Gastroesophageal sphincter (tissue), 4 donors: ENCODE measurements around the gene NGDN. TPM values are rescaled to one million over a fixed set of nuclear protein-coding genes. Genes with fewer than 3 reads are reported as not detected.

Experiments used
- ATAC-seq: fragments of 150-250 bp; one replicate; pipeline ENCODE4 v1.9.1; 2016; ENCODE audit warnings: mild to moderate bottlenecking, moderate library complexity
- H3K27ac ChIP-seq, 4 donors: fragments of 200-600 bp; sonication (generic) in 3 of 4; 1 replicate in 3 of 4; 2 replicates in 1 of 4; pipeline ENCODE4 v1.5.1; 2016 to 2019
- H3K27me3 ChIP-seq: fragments of 200-600 bp; sonication (generic); one replicate; pipeline ENCODE4 v1.5.1; 2019
- H3K36me3 ChIP-seq, 2 donors: fragments of 200-600 bp; sonication (generic); one replicate each; pipeline ENCODE4 v1.5.1; 2019; ENCODE audit warnings: control low read depth in 1 of 2
- H3K4me1 ChIP-seq, 3 donors: fragments of 200-600 bp; sonication (generic); 1 replicate in 2 of 3; 2 replicates in 1 of 3; pipeline ENCODE4 v1.5.1; 2016 to 2019; ENCODE audit warnings: control low read depth in 2 of 3
- H3K4me3 ChIP-seq, 2 donors: fragments of 200-600 bp; sonication (generic); one replicate each; pipeline ENCODE4 v1.5.1; 2019; ENCODE audit warnings: mild to moderate bottlenecking in 1 of 2, moderate library complexity in 1 of 2
- H3K9me3 ChIP-seq, 3 donors: fragments of 200-600 bp; sonication (generic); one replicate each; pipeline ENCODE4 v1.5.1; 2017 to 2019; ENCODE audit warnings: control low read depth in 2 of 3
- EP300 ChIP-seq: sonication (generic); formaldehyde crosslinking; IDR thresholded peaks from one replicate; pipeline ENCODE4 v1.6.1; 2017; ENCODE audit warnings: antibody characterized with exemption, mild to moderate bottlenecking
- POLR2A ChIP-seq, 2 donors: fragments of 450-650 bp; IDR thresholded peaks; one replicate each; pipeline ENCODE4 v1.6.1; 2017; ENCODE audit warnings: antibody characterized with exemption in 2 of 2, mild to moderate bottlenecking in 2 of 2, moderate library complexity in 1 of 2
- POLR2AphosphoS5 ChIP-seq: sonication (generic); formaldehyde crosslinking; IDR thresholded peaks from one replicate; pipeline ENCODE4 v1.6.1; 2017; ENCODE audit warnings: antibody characterized with exemption
- WGBS, 2 donors: methylation state at CpG; one replicate each; pipeline ENCODE4 v1.1.5; 2018; ENCODE audit warnings: low coverage in 1 of 2; 5-methylcytosine and 5-hydroxymethylcytosine counted together
- total RNA-seq, 4 donors: library from RNA; depleted of rRNA; stranded (reverse); fragments of >200 nt; gene quantifications; one replicate each; pipeline ENCODE4 v1.1.0, GENCODE V29; 2016
- TF ChIP-seq, protein P1 (sequence below), 4 experiments: fragments of 200-600 bp in 2 of 4; fragments of 450-650 bp in 2 of 4; sonication (generic) in 1 of 4; IDR thresholded peaks; one replicate each; pipeline ENCODE4 v1.5.1; 2017 to 2019; ENCODE audit warnings: antibody characterized with exemption in 4 of 4, mild to moderate bottlenecking in 2 of 4, moderate library complexity in 2 of 4

Gene NGDN
- total RNA-seq, 4 donors from 2014 or later, result 22.0 to 47.1 (median 38.1) TPM

DNA sequence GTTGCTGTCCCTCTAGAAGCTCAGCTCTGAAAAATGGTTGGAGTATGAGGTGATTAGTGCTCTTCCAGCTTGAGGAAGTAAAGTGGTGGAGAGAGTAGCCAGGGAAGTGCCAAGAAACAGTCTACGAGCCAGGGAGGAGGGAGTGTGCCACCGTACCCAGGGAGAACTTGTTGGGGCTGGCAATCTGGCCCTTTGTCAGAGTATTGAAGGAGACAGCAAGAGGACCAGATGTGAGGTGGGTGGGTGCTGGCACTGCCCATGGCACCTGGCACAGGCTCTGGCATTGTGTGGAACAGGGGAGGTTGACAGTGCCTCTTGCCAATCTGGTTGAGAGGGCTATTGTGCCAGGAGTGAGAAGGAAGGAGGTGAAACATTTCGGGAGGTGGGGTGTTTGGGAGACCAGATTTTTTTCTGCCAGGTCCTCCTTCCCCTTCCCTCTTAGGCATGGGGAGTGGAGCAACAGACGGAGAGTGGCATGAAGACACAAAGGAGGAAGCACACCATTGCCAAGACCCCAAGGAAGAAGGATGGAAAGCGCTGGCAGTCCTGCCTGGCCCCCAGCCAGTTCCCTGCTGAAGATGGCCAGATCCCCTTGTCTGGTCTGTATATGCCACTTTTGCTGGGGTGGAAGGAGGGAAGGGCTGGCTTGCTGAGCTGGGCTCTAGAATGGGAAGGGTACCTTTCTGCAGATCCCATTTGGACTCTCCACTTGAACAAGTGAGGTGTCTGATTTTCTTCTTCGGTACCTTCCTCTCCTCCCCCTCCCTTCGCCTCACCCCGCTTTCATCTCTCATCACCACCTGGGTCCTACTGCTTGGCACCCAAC, 44.5 kb downstream of the NGDN start:
- TF ChIP-seq POLR2AphosphoS5 (no peak), EP300 (no peak), POLR2A (IDR thresholded peaks at IDR 0.05) (no peak)
- TF ChIP-seq, protein P1, sequence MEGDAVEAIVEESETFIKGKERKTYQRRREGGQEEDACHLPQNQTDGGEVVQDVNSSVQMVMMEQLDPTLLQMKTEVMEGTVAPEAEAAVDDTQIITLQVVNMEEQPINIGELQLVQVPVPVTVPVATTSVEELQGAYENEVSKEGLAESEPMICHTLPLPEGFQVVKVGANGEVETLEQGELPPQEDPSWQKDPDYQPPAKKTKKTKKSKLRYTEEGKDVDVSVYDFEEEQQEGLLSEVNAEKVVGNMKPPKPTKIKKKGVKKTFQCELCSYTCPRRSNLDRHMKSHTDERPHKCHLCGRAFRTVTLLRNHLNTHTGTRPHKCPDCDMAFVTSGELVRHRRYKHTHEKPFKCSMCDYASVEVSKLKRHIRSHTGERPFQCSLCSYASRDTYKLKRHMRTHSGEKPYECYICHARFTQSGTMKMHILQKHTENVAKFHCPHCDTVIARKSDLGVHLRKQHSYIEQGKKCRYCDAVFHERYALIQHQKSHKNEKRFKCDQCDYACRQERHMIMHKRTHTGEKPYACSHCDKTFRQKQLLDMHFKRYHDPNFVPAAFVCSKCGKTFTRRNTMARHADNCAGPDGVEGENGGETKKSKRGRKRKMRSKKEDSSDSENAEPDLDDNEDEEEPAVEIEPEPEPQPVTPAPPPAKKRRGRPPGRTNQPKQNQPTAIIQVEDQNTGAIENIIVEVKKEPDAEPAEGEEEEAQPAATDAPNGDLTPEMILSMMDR (IDR thresholded peaks at IDR 0.05), result no peak
- no peak overlapping the region for H3K27ac ChIP-seq
- no peak overlapping the region for H3K4me3 ChIP-seq

DNA sequence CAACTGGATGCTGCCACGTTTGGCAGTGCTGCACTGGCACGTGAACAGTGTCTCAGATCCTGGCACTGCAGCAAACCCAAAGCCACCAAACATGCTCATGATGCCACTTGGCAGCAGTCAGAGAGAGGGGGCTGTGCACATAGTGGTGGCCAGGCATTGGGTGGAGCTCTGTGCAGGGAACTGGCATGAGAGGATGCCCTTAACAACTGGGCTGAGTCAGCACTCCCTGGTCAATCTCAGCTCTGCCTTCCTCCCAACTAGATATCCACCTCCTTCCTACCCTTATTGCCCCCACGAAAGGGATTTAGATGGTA, 45.1 kb downstream of the NGDN start:
- H3K36me3 ChIP-seq, result peaks cover 0 to 1% of the 10 kb centered on the region in 2 donors
- no peak overlapping the region for H3K27ac ChIP-seq
- H3K27me3 ChIP-seq, result no peaks in the 10 kb centered on the region
- H3K4me1 ChIP-seq, result peaks cover 0 to 17% (median 0%) of the 10 kb centered on the region in 3 donors
- no peak overlapping the region for H3K4me3 ChIP-seq
- no peak for TF ChIP-seq POLR2AphosphoS5
- no peak for TF ChIP-seq POLR2A (IDR thresholded peaks at IDR 0.05)
- no peak for TF ChIP-seq EP300
- TF ChIP-seq, protein P1 (IDR thresholded peaks at IDR 0.05), result no peak
- ATAC-seq, result no peak
- no CpG with 5 or more reads among the region's 3 CpGs for WGBS, 2 donors
- H3K9me3 ChIP-seq, result no peaks in the 10 kb centered on the region

More for the DNA sequence above, 44.5 kb downstream of the NGDN start:
- Histone ChIP-seq H3K4me1 (peaks cover 0 to 17% (median 0%) of the 10 kb centered on the region in 3 donors), H3K27me3 (no peaks in the 10 kb centered on the region), H3K9me3 (no peaks in the 10 kb centered on the region), H3K36me3 (peaks cover 0 to 7% of the 10 kb centered on the region in 2 donors)
- 81% methylated on average over 4 of the region's 8 CpGs; no CpG with 5 or more reads in 1 of the 2 donors for WGBS, 2 donors
- no peak for ATAC-seq

DNA sequence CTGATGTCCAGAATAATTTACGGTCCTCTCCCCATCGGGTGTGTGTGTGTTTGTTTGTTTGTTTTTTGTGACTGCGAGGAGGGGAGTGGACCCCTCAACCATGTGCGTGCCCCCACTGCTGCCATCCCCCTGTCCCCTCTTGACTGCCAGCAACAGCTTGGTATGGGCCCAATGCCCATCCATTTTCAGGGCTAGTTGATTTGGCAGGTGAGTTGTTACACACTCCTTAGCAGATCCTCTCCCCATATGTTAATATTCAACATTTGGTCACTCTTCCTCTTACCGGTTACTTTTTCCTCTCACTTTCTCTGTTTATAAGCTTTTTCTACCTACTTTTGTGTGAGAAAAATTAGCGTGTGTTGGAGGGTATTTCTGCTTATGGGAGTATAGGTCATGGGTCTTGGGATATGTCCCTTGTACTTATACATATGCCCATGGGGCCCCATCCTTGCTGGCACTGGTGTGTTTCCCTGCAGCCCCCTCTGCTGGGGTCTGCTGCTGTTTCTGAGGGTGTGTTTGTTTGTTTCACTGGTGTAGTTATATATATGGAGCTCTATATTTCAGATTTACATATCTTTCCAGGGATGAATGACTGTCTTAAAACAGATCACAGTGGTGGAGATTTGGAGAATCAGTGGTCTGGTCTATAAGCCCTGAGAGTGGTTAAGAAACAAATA, 48.3 kb downstream of the NGDN start:
- Histone ChIP-seq H3K4me3 (no peak overlapping the region), H3K9me3 (no peaks in the 10 kb centered on the region), H3K27me3 (no peaks in the 10 kb centered on the region), H3K4me1 (peaks cover 0 to 5% (median 0%) of the 10 kb centered on the region in 3 donors), H3K36me3 (no peaks in the 10 kb centered on the region), H3K27ac (no peak overlapping the region)
- ATAC-seq, result no peak
- 47 to 69% methylated on average over 3 to 6 of the region's 6 CpGs for WGBS, 2 donors
- TF ChIP-seq, protein P1 (IDR thresholded peaks at IDR 0.05), result no peak
- no peak for TF ChIP-seq EP300
- no peak for TF ChIP-seq POLR2A (IDR thresholded peaks at IDR 0.05)
- TF ChIP-seq POLR2AphosphoS5, result no peak

DNA sequence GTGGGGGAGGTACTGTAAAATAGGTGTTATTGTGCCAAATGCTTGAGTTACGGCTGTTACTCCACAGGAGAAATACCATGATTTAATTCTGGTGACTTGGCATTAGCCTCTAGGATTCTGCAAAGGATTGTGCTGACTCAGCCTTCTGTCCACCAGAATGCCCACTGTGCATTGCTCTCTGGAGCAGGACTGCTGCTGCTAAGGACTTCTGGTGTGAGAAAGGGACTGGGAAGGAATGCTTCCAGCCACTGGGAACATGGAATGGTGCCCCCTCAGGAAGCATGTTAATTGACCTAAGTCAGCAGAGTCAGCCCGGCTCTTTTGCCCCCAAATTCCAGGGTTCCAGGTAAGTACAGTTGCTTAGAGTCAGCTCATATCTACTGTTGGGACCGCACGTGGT, 49.2 kb downstream of the NGDN start:
- Histone ChIP-seq H3K4me1 (no peaks in the 10 kb centered on the region), H3K4me3 (no peak overlapping the region), H3K9me3 (no peaks in the 10 kb centered on the region), H3K27me3 (no peaks in the 10 kb centered on the region), H3K27ac (no peak overlapping the region), H3K36me3 (no peaks in the 10 kb centered on the region)
- 73 to 90% methylated on average over 2 to 3 of the region's 4 CpGs for WGBS, 2 donors
- no peak for TF ChIP-seq POLR2AphosphoS5
- no peak for TF ChIP-seq EP300
- TF ChIP-seq, protein P1 (IDR thresholded peaks at IDR 0.05), result no peak
- TF ChIP-seq POLR2A (IDR thresholded peaks at IDR 0.05), result no peak
- ATAC-seq, result no peak
